Retinal pigment epithelial cell (primary cell): ENCODE measurements around the gene EXOC4.

ENCODE experiments used
- DNase-seq: peaks from one replicate; pipeline ENCODE4 v3.0.0-alpha.2; 2010; ENCODE audit warnings: low read depth
- H3K4me3 ChIP-seq: 2 replicates; pipeline ENCODE4 v1.5.1; 2011; ENCODE audit warnings: mild to moderate bottlenecking, low read length, control low read depth, moderate library complexity
- CTCF ChIP-seq: conservative IDR thresholded peaks from 2 replicates; pipeline ENCODE4 v1.5.1; 2011; ENCODE audit warnings: low read depth, low read length, control low read depth, inconsistent platforms

EXOC4 gene

GRCh38 chr7:133646472-133647315 is 393.8 kb downstream of the EXOC4 start:
- no peak overlapping the region for H3K4me3 ChIP-seq
- no peak for TF ChIP-seq CTCF
- DNase-seq = no peak

- no peak overlapping the region for H3K4me3 ChIP-seq
- no peak for TF ChIP-seq CTCF
- no peak for DNase-seq
These were observed 396.7 kb downstream of the EXOC4 start for GRCh38 chr7:133649593-133649992.

GRCh38 chr7:133650069-133650468 is 397.2 kb downstream of the EXOC4 start:
- no peak for TF ChIP-seq CTCF
- peak; percentile 66 for DNase-seq
- no peak overlapping the region for H3K4me3 ChIP-seq

- H3K4me3 ChIP-seq = no peak overlapping the region
- no peak for DNase-seq
- TF ChIP-seq CTCF = no peak
These were observed 397.8 kb downstream of the EXOC4 start for GRCh38 chr7:133650487-133651300.

DNA sequence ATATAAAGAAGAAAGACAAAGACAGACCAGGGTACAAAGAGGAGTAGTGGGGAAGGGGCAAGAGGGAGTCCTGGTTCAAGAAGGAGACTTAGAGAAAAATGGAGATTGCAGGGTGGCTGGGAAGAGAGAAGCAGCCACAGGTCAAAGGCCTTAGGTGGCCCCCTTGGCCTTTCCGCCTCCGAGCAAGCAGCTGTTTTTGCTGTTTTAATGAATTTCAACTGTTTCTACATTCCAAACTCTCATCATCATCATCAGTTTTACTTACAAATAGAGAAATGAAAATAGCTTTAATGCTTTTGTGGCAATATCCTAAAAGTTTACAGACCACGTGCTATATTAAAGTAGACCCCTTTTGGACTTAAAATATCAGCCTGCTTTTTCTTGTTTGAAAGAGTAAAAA is 399.7 kb downstream of the EXOC4 start:
- no peak for DNase-seq
- H3K4me3 ChIP-seq = no peak overlapping the region
- no peak for TF ChIP-seq CTCF

- TF ChIP-seq CTCF = no peak
- no peak overlapping the region for H3K4me3 ChIP-seq
- DNase-seq = no peak
These were observed 401.7 kb downstream of the EXOC4 start for GRCh38 chr7:133654547-133654946.

DNA sequence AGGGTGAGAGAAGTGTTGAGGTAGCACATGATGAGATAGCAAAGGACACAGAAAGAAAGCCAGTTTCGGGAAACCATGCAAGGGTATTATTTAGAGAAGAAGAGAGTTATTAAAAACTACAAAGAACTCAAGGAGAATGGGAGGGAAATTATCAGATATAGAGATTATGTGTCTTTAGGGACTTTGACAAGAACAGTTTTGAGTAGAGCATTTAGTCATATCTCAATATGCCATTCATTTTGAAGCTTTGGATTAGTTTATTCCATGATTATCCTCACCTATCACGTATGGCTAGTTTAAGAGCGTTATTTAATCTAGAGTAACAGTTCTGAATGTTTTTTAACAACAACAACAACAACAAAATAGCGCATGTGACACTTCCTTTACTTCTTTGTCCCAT is 409.4 kb downstream of the EXOC4 start:
- DNase-seq = no peak
- no peak overlapping the region for H3K4me3 ChIP-seq
- no peak for TF ChIP-seq CTCF
